Measurements from ENCODE around the gene HAUS2.
"Not testable (repeated sequence)": the region's sequence is repeated elsewhere in the genome, so short reads cannot be mapped to it uniquely, and the experiment has no call there.

HAUS2 gene

DNA sequence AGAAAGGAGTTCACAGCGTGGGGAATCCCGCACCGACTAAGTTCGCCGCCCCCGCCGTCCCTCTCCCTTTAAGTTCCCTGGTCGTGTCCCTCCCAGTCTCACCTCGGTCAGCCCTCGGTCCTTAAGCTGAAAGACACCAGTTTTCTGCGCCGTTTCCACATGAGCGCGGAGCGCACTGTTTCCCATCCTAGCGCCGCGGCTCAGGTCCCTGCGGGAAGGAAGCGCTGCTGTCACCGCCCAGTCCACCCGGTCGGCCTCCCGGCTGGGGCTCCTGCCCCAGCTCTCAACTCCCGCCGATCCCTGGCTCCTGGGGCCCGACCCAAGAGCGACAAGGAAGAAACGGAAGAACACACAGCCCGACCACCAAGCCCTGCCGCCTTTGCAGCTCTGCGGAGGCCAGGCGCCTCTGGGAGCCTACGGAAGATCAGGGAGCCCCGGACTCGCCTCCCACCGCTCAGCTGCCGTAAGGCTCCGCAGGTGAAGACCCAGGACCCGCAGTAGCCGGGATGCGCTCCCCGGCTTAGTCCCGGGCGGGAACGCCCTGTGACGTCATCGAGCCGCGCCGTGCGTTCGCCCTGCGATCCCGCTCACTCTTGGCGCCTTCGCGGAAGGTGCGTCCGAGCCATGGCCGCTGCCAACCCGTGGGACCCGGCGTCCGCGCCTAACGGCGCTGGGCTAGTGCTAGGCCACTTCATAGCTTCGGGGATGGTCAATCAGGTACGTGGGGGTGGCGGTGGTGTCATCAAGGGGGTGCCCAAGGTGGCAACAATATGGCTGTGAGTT, at the start of gene HAUS2, which contains the start of gene LRRC57:
Gene HAUS2, plus strand, starts transcription at position 590 of the 783 bp plus-strand sequence. Its CDS starts 35 bp downstream, at position 625.
Gene LRRC57, minus strand, starts transcription at position 545 of the 783 bp plus-strand sequence. Its CDS starts 359 bp downstream, at position 186.
- DNase-seq, result peak; percentile 82 to 90 (median 88)

- no peak for DNase-seq
Observed at GRCh38 chr15:42499858-42500609, 48.6 kb upstream of the HAUS2 start.

- DNase-seq, result no peak
Observed at GRCh38 chr15:42502477-42502876, 46.2 kb upstream of the HAUS2 start.

DNA sequence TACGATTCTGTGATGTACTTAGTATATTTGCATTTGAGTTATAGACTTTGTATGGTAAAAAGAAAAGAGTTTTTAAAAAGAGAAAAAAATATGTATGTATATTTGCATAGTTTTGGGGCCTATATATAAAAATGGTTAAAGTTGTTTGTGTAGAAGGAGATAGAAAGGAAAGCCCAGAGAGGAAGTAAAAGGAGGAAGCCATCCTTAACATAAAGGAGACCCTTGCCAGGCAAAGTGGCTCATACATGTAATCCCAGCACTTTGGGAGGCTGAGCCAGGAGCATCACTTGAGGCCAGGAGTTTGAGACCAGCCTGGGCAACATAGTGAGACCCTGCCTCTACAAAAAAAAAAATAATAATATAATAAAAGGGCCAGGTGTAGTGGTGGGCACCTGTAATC, 44.8 kb upstream of the HAUS2 start:
- DNase-seq, result no peak

GRCh38 chr15:42504631-42505030, 44.0 kb upstream of the HAUS2 start:
- DNase-seq, result no peak

GRCh38 chr15:42507514-42507913, 41.1 kb upstream of the HAUS2 start:
- no peak for DNase-seq

- DNase-seq, result no peak
Observed at GRCh38 chr15:42508263-42508690, 40.4 kb upstream of the HAUS2 start.

DNA sequence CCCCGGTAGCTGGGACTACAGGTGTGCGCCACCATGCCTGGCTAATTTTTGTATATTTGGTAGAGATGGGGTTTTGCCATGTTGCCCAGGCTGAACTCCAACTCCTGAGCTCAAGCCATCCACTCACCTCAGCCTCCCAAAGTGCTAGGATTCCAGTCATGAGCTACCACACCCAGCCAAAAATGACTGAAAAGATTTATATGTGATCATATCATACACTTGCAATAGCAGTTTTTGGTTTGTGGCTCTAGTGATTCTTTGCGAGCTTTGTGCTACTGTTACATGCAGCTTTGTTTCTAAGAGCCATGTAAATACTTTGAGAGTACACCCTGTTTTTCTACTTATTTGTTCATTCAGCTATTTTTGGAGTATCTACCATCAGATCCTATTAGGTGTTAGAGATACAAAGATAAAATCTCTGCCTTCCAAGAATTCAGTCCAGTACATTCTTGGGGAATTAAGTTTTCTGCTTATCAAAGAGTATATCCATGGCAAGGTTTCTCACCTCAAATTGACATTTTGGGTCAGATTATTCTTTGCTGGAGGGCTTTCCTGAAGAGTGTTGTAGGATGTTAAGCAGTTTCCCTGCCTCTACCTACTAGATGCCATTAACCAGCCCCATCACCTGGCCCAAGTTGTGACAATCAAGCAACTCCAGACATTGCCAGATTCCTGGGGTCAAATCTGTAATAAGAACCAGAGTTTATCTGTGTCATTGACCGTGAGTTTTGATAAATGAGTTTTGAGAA, 38.2 kb upstream of the HAUS2 start:
- DNase-seq, result no peak

GRCh38 chr15:42511007-42511391, 37.6 kb upstream of the HAUS2 start:
- DNase-seq, result no peak

- no peak for DNase-seq
Observed at GRCh38 chr15:42523331-42523730, 25.3 kb upstream of the HAUS2 start.

DNA sequence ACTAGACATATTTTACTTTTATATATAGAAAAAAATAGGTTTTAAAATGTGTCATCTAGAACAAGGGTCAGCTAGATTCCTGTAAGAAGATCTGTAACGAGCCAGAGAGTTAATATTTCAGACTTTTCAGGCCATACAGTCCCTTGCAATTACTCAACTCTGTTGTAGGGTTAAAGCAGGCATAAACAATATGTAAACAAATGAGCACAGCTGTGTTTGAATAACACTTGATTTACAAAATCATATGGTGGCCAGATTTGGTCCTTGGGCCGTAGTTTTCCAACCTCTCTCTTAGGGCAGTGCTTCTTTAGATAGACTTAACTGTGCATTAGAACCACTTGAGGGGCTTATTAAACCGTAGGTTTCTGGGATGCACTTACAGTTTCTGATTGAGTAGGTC, 19.7 kb upstream of the HAUS2 start:
- DNase-seq, result peak in 1 of 3 experiments; percentile 13

GRCh38 chr15:42533246-42533645, 15.4 kb upstream of the HAUS2 start:
- DNase-seq, result no peak

GRCh38 chr15:42544853-42545629, 3.6 kb upstream of the HAUS2 start:
- DNase-seq, result no peak

DNA sequence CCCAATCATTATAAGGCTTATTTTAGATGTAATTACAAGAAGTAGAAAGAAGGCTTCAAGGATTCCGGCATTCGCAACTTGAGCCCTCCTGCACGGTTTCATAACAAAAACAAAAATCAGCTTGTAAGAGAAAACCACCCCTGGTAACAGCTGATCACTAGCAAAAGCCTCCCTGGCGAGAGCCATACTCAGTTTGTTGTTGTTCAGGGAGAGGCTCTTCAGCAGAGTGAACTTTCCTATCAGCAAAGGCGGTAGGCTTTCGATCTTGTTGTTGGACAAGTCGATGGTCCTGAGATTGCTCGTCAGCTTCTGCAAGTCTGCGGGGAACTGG, 755 bp upstream of the HAUS2 start:
- DNase-seq, result no peak

GRCh38 chr15:42549032-42549491, 424 bp downstream of the HAUS2 start:
- DNase-seq, result peak in 2 of 3 experiments; percentile 30 to 79

GRCh38 chr15:42549741-42550392, 1.2 kb downstream of the HAUS2 start:
- no peak for DNase-seq

DNA sequence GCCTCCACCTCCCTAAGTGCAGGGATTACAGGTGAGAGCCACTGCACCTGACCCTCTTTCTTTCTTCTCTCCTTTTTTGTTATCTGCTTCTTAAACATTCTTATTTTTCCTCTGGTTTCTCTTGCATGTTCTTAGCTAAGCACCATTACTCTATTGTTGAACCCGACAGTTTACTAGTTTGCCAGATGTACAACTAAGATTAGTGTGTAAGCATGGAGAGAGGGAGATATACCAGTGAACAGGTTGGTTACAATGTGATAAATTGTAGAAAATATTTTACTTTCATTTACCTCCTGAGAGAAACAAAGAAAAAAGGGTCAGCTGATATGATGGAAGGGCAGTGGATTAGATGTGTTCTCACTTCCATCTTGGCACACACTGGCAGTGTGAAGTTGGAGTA, 4.9 kb downstream of the HAUS2 start:
- no peak for DNase-seq

DNA sequence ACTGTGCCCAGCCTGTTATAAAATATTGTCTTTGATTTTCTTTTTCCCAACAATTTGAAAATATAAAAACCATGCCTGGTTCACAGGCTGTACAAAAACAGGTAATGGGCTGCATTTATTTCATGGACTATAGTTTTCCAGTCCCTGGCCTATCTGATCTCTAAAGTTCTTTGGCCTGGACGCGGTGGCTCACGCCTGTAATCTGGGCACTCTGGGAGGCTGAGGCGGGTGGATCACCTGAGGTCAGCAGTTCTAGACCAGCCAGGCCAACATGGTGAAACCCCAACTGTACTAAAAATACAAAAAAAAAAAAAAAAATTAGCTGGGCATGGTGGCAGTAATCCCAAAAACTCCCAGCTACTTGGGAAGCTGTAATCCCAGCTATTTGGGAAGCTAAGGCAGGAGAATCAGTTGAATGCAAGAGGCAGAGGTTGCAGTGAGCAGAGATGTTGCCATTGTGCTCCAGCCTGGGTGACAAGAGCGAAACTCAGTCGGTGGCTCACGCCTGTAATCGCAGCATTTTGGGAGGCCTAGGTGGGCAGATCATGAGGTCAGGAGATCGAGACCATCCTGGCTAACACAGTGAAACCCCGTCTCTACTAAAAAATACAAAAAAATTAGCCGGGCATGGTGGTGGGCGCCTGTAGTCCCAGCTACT, 8.0 kb downstream of the HAUS2 start:
- DNase-seq, result not testable (repeated sequence)

- no peak for DNase-seq
Observed at GRCh38 chr15:42558739-42559138, 10.1 kb downstream of the HAUS2 start.

- DNase-seq, result peak; percentile 91 to 95 (median 92)
Observed at GRCh38 chr15:42575188-42576039, 26.8 kb downstream of the HAUS2 start, which contains the start of gene STARD9. Gene STARD9 (plus strand): TSS chr15:42575606. CDS start chr15:42575716, 110 bp downstream.

All from NCI-H1417 (cell line).